Colonic mucosa (tissue), 4 donors: Measurements from ENCODE around the gene KIFAP3. TPM values are rescaled to one million over a fixed set of nuclear protein-coding genes. Genes with fewer than 3 reads are reported as not detected.

Experiments used
- DNase-seq: peaks from one replicate; pipeline ENCODE4 v3.0.0-alpha.2; 2020
- H3K27ac ChIP-seq: fragments of 200-600 bp; one replicate; pipeline ENCODE4 v1.8.0; 2021
- H3K27me3 ChIP-seq: fragments of 200-600 bp; one replicate; pipeline ENCODE4 v1.8.0; 2021
- H3K36me3 ChIP-seq: fragments of 200-600 bp; one replicate; pipeline ENCODE4 v1.8.0; 2021
- H3K4me1 ChIP-seq: fragments of 200-600 bp; one replicate; pipeline ENCODE4 v1.8.0; 2021; ENCODE audit warnings: mild to moderate bottlenecking
- H3K4me3 ChIP-seq: fragments of 200-600 bp; one replicate; pipeline ENCODE4 v1.8.0; 2021
- H3K9ac ChIP-seq, 2 donors: one replicate each; pipeline ENCODE4 v1.7.0; 2013; ENCODE audit warnings: control low read depth in 2 of 2, low read depth in 2 of 2, low read length in 2 of 2
- H3K9me3 ChIP-seq: fragments of 200-600 bp; one replicate; pipeline ENCODE4 v1.8.0; 2021
- CTCF ChIP-seq: fragments of 200-600 bp; IDR thresholded peaks from one replicate; pipeline ENCODE4 v1.8.0; 2022; ENCODE audit warnings: antibody characterized with exemption, mild to moderate bottlenecking
- intact Hi-C: fragments of 100-400 bp; cut with DNase I; formaldehyde crosslinking; loops from one replicate; pipeline ENCODE4 v1.14.1; 2022
- total RNA-seq, 2 donors: library from RNA; stranded (reverse); fragmentation: NEBNext Ultra II Directional in 1 of 2; extraction: Animal tissue kit (Norgen Biotek cat#: 25700) in 1 of 2; gene quantifications; one replicate each; pipeline ENCODE4 v1.2.1, GENCODE V29; 2021
- donor health status: healthy.
- donor health status: DM: no; HTN: no; CAD: no.
- donor health status: DM: no; HTN: no; CAD: no.

KIFAP3 gene
- total RNA-seq, 2 donors from 2014 or later, result 18.3 to 27.6 TPM

- intact Hi-C loops, result loop anchor here (10.0 kb wide), 1 partner anchor 141 kb away; the partner anchor contains the start of gene KIFAP3
- Histone ChIP-seq H3K27ac (no peak overlapping the region), H3K4me3 (no peak overlapping the region), H3K36me3 (no peaks in the 10 kb centered on the region), H3K9ac (no peak overlapping the region), H3K4me1 (no peaks in the 10 kb centered on the region), H3K9me3 (no peaks in the 10 kb centered on the region), H3K27me3 (no peaks in the 10 kb centered on the region)
- TF ChIP-seq CTCF, result no peak
- peak; percentile 75 for DNase-seq
These were observed 140.3 kb downstream of the KIFAP3 start for GRCh38 chr1:169933984-169934725.

- Histone ChIP-seq H3K9me3 (no peaks in the 10 kb centered on the region), H3K4me3 (no peak overlapping the region), H3K27ac (no peak overlapping the region), H3K4me1 (no peaks in the 10 kb centered on the region), H3K9ac (no peak overlapping the region), H3K36me3 (no peaks in the 10 kb centered on the region), H3K27me3 (no peaks in the 10 kb centered on the region)
- TF ChIP-seq CTCF, result no peak
- DNase-seq, result no peak
- intact Hi-C loops, result loop anchor here (10.0 kb wide), 1 partner anchor 143 kb away; the partner anchor contains the start of gene KIFAP3
These were observed 142.7 kb downstream of the KIFAP3 start for GRCh38 chr1:169931795-169932231.

GRCh38 chr1:169929210-169929526, 145.3 kb downstream of the KIFAP3 start:
- Histone ChIP-seq H3K9me3 (no peaks in the 10 kb centered on the region), H3K27me3 (no peaks in the 10 kb centered on the region), H3K27ac (no peak overlapping the region), H3K36me3 (no peaks in the 10 kb centered on the region), H3K4me1 (no peaks in the 10 kb centered on the region), H3K9ac (no peak overlapping the region), H3K4me3 (no peak overlapping the region)
- no peak for DNase-seq
- intact Hi-C loops, result no loop called here
- TF ChIP-seq CTCF, result no peak

GRCh38 chr1:169928438-169929209, 145.9 kb downstream of the KIFAP3 start:
- Histone ChIP-seq H3K4me1 (no peaks in the 10 kb centered on the region), H3K9ac (no peak overlapping the region), H3K4me3 (no peak overlapping the region), H3K27ac (no peak overlapping the region), H3K9me3 (no peaks in the 10 kb centered on the region), H3K27me3 (no peaks in the 10 kb centered on the region), H3K36me3 (no peaks in the 10 kb centered on the region)
- no peak for DNase-seq
- peak; percentile 54 for TF ChIP-seq CTCF
- intact Hi-C loops, result no loop called here

- H3K4me3 ChIP-seq, result no peak overlapping the region
- no peak for DNase-seq
- no peaks in the 10 kb centered on the region for H3K27me3 ChIP-seq
- H3K9ac ChIP-seq, result no peak overlapping the region
- intact Hi-C loops, result no loop called here
- no peaks in the 10 kb centered on the region for H3K4me1 ChIP-seq
- H3K9me3 ChIP-seq, result no peaks in the 10 kb centered on the region
- no peaks in the 10 kb centered on the region for H3K36me3 ChIP-seq
- no peak for TF ChIP-seq CTCF
- no peak overlapping the region for H3K27ac ChIP-seq
These were observed 148.7 kb downstream of the KIFAP3 start for GRCh38 chr1:169925505-169926482.
